Sigmoid colon (tissue), 4 donors: Measurements from ENCODE around the gene ELOVL1.

Experiments used
- POLR2A ChIP-seq, 2 donors: fragments of 450-650 bp; IDR thresholded peaks; one replicate each; pipeline ENCODE4 v1.6.1; 2016; ENCODE audit warnings: antibody characterized with exemption in 2 of 2, mild to moderate bottlenecking in 2 of 2, moderate library complexity in 2 of 2
- POLR2AphosphoS5 ChIP-seq, 4 donors: sonication (generic); formaldehyde crosslinking; IDR thresholded peaks; one replicate each; pipeline ENCODE4 v1.6.1; 2017; ENCODE audit warnings: antibody characterized with exemption in 4 of 4
- TF ChIP-seq, protein P1 (sequence below), 4 experiments: fragments of 450-650 bp in 3 of 4; fragments of 200-600 bp in 1 of 4; IDR thresholded peaks; one replicate each; pipeline ENCODE4 v1.5.1; 2016 to 2019; ENCODE audit warnings: antibody characterized with exemption in 4 of 4, mild to moderate bottlenecking in 3 of 4, moderate library complexity in 2 of 4

DNA sequence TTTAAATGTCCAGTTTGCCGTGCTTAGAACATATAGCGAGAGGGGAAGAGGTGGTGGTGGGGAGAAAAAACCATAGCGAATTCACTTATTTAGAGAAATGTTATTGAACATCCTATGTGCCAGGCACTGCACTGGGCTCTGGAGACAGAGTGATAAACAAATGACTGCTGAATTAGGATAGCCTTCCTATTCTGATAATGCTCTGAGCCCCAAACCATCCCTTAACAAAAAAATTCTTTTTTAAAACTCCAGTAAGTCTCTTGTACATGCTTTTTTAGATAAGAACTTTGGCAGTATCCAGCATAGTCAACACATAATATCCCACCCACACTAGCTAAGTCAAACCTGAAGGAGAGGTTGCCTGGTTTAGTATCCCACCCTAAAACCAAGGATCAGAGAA is 30.4 kb upstream of the ELOVL1 start:
- TF ChIP-seq, protein P1, sequence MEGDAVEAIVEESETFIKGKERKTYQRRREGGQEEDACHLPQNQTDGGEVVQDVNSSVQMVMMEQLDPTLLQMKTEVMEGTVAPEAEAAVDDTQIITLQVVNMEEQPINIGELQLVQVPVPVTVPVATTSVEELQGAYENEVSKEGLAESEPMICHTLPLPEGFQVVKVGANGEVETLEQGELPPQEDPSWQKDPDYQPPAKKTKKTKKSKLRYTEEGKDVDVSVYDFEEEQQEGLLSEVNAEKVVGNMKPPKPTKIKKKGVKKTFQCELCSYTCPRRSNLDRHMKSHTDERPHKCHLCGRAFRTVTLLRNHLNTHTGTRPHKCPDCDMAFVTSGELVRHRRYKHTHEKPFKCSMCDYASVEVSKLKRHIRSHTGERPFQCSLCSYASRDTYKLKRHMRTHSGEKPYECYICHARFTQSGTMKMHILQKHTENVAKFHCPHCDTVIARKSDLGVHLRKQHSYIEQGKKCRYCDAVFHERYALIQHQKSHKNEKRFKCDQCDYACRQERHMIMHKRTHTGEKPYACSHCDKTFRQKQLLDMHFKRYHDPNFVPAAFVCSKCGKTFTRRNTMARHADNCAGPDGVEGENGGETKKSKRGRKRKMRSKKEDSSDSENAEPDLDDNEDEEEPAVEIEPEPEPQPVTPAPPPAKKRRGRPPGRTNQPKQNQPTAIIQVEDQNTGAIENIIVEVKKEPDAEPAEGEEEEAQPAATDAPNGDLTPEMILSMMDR (IDR thresholded peaks at IDR 0.05) = no peak
- no peak for TF ChIP-seq POLR2A (IDR thresholded peaks at IDR 0.05)
- TF ChIP-seq POLR2AphosphoS5 (IDR thresholded peaks at IDR 0.05) = no peak
